GM15510 (cell line): ENCODE measurements around the gene PRKAG3.

Experiments used
- POLR2A ChIP-seq: IDR thresholded peaks from 3 replicates; pipeline ENCODE4 v1.6.1; 2011; ENCODE audit warnings: borderline replicate concordance; ENCODE audit not compliant: insufficient read length; ENCODE audit errors: extremely low read depth

Gene PRKAG3

GRCh38 chr2:218871345-218872302 is 40.0 kb upstream of the PRKAG3 start:
- no peak for TF ChIP-seq POLR2A

GRCh38 chr2:218870984-218871344 is 39.4 kb upstream of the PRKAG3 start:
- TF ChIP-seq POLR2A: no peak

GRCh38 chr2:218869064-218869463 is 37.5 kb upstream of the PRKAG3 start:
- TF ChIP-seq POLR2A: no peak

- TF ChIP-seq POLR2A: no peak
Measured at GRCh38 chr2:218867900-218868299, 36.3 kb upstream of the PRKAG3 start.

- TF ChIP-seq POLR2A: no peak
Measured at GRCh38 chr2:218865999-218866398, 34.4 kb upstream of the PRKAG3 start.

GRCh38 chr2:218865396-218865795 is 33.8 kb upstream of the PRKAG3 start:
- TF ChIP-seq POLR2A: no peak

- no peak for TF ChIP-seq POLR2A
Measured at GRCh38 chr2:218863021-218863520, 31.5 kb upstream of the PRKAG3 start.

GRCh38 chr2:218861645-218862318 is 30.2 kb upstream of the PRKAG3 start:
- TF ChIP-seq POLR2A: no peak

GRCh38 chr2:218860950-218861381 is 29.4 kb upstream of the PRKAG3 start:
- no peak for TF ChIP-seq POLR2A

GRCh38 chr2:218859988-218860831 is 28.6 kb upstream of the PRKAG3 start:
- TF ChIP-seq POLR2A: no peak

GRCh38 chr2:218859556-218859987 is 28.0 kb upstream of the PRKAG3 start, which contains the start of gene WNT6:
WNT6 (plus strand) TSS chr2:218859805; CDS start chr2:218860038, 233 bp downstream.
- TF ChIP-seq POLR2A: no peak

- TF ChIP-seq POLR2A: no peak
Measured at GRCh38 chr2:218858671-218859555, 27.3 kb upstream of the PRKAG3 start.

GRCh38 chr2:218858138-218858445 is 26.5 kb upstream of the PRKAG3 start:
- no peak for TF ChIP-seq POLR2A
